ENCODE data around the gene B4GALT2.

B4GALT2 gene

GRCh38 chr1:43993206-43993914 lies 14.3 kb downstream of the B4GALT2 start:
- no peak overlapping the region for H3K27ac ChIP-seq (ENCODE audit: low read depth, low read length)
- no peak overlapping the region for H2AFZ ChIP-seq (ENCODE audit: low read depth, low read length, severe bottlenecking)
- no peaks in the 10 kb centered on the region for H3K36me3 ChIP-seq (ENCODE audit: low read length)
- TF ChIP-seq EZH2phosphoT487 (conservative IDR thresholded peaks at IDR 0.05; ENCODE audit: low read length) (no peak), CTCF (IDR thresholded peaks at IDR 0.05; ENCODE audit: insufficient read depth, low read length, poor library complexity, severe bottlenecking) (no peak)
- H3K27me3 ChIP-seq (ENCODE audit: low read length), result no peaks in the 10 kb centered on the region
- no peak overlapping the region for H3K4me3 ChIP-seq (ENCODE audit: insufficient read depth, low read length, poor library complexity, severe bottlenecking)
- H3K79me2 ChIP-seq (ENCODE audit: insufficient read depth, low read length), result no peaks in the 10 kb centered on the region
- H4K20me1 ChIP-seq (ENCODE audit: low read depth, low read length), result no peaks in the 10 kb centered on the region
- H3K9ac ChIP-seq (ENCODE audit: low read length), result no peak overlapping the region
- H3K4me2 ChIP-seq (ENCODE audit: low read depth, low read length, poor library complexity, severe bottlenecking), result no peak overlapping the region
- no peaks in the 10 kb centered on the region for H3K9me3 ChIP-seq (ENCODE audit: insufficient read depth, low read length)
- H3K9me2 ChIP-seq (replicated peaks; ENCODE audit: insufficient read depth, low read length), result no peaks in the 10 kb centered on the region
- H3F3A ChIP-seq (ENCODE audit: insufficient read depth), result peaks cover 10% of the 10 kb centered on the region; the same call in 1 of the 2 replicates

GRCh38 chr1:43994071-43994470 lies 15.1 kb downstream of the B4GALT2 start:
- H3K9ac ChIP-seq (ENCODE audit: low read length), result no peak overlapping the region
- H3K36me3 ChIP-seq (ENCODE audit: low read length), result no peaks in the 10 kb centered on the region
- H3K9me3 ChIP-seq (ENCODE audit: insufficient read depth, low read length), result no peaks in the 10 kb centered on the region
- H4K20me1 ChIP-seq (ENCODE audit: low read depth, low read length), result no peaks in the 10 kb centered on the region
- no peak overlapping the region for H3K4me2 ChIP-seq (ENCODE audit: low read depth, low read length, poor library complexity, severe bottlenecking)
- no peak overlapping the region for H3K27ac ChIP-seq (ENCODE audit: low read depth, low read length)
- no peaks in the 10 kb centered on the region for H3K79me2 ChIP-seq (ENCODE audit: insufficient read depth, low read length)
- H3K9me2 ChIP-seq (replicated peaks; ENCODE audit: insufficient read depth, low read length), result no peaks in the 10 kb centered on the region
- TF ChIP-seq CTCF (IDR thresholded peaks at IDR 0.05; ENCODE audit: insufficient read depth, low read length, poor library complexity, severe bottlenecking) (no peak), EZH2phosphoT487 (conservative IDR thresholded peaks at IDR 0.05; ENCODE audit: low read length) (no peak)
- no peak overlapping the region for H2AFZ ChIP-seq (ENCODE audit: low read depth, low read length, severe bottlenecking)
- no peak overlapping the region for H3K4me3 ChIP-seq (ENCODE audit: insufficient read depth, low read length, poor library complexity, severe bottlenecking)
- H3F3A ChIP-seq (ENCODE audit: insufficient read depth), result peaks cover 10% of the 10 kb centered on the region; the same call in 1 of the 2 replicates
- no peaks in the 10 kb centered on the region for H3K27me3 ChIP-seq (ENCODE audit: low read length)

GRCh38 chr1:43994794-43995790 lies 16.1 kb downstream of the B4GALT2 start:
- TF ChIP-seq CTCF (IDR thresholded peaks at IDR 0.05; ENCODE audit: insufficient read depth, low read length, poor library complexity, severe bottlenecking) (peak; percentile 11), EZH2phosphoT487 (conservative IDR thresholded peaks at IDR 0.05; ENCODE audit: low read length) (no peak)
- no peaks in the 10 kb centered on the region for H3K79me2 ChIP-seq (ENCODE audit: insufficient read depth, low read length)
- H3K9ac ChIP-seq (ENCODE audit: low read length), result no peak overlapping the region
- H3K27ac ChIP-seq (ENCODE audit: low read depth, low read length), result no peak overlapping the region
- H3K9me3 ChIP-seq (ENCODE audit: insufficient read depth, low read length), result no peaks in the 10 kb centered on the region
- H3F3A ChIP-seq (ENCODE audit: insufficient read depth), result 0 out of 2 replicates have a peak, but pooled peaks cover under 1% of the 10 kb centered on the region
- no peaks in the 10 kb centered on the region for H3K27me3 ChIP-seq (ENCODE audit: low read length)
- H3K36me3 ChIP-seq (ENCODE audit: low read length), result no peaks in the 10 kb centered on the region
- no peak overlapping the region for H3K4me2 ChIP-seq (ENCODE audit: low read depth, low read length, poor library complexity, severe bottlenecking)
- no peak overlapping the region for H2AFZ ChIP-seq (ENCODE audit: low read depth, low read length, severe bottlenecking)
- no peaks in the 10 kb centered on the region for H4K20me1 ChIP-seq (ENCODE audit: low read depth, low read length)
- H3K9me2 ChIP-seq (replicated peaks; ENCODE audit: insufficient read depth, low read length), result no peaks in the 10 kb centered on the region
- no peak overlapping the region for H3K4me3 ChIP-seq (ENCODE audit: insufficient read depth, low read length, poor library complexity, severe bottlenecking)
